IPS-15b (cell line): ENCODE results near the gene GRIP1.

Experiments used
- H3K27me3 ChIP-seq: one replicate; pipeline ENCODE4 v1.6.1; 2013; ENCODE audit warnings: low read length; ENCODE audit not compliant: control insufficient read depth, insufficient read depth
- H3K36me3 ChIP-seq: one replicate; pipeline ENCODE4 v1.6.1; 2013; ENCODE audit warnings: low read length; ENCODE audit not compliant: control insufficient read depth, insufficient read depth
- H3K4me1 ChIP-seq: one replicate; pipeline ENCODE4 v1.6.1; 2013; ENCODE audit warnings: mild to moderate bottlenecking, low read length; ENCODE audit not compliant: control insufficient read depth, insufficient read depth
- H3K4me3 ChIP-seq: one replicate; pipeline ENCODE4 v1.5.1; 2013; ENCODE audit warnings: low read depth, low read length
- H3K9ac ChIP-seq: one replicate; pipeline ENCODE4 v1.6.1; 2013; ENCODE audit warnings: low read depth, mild to moderate bottlenecking, low read length
- H3K9me3 ChIP-seq: one replicate; pipeline ENCODE4 v1.6.1; 2013; ENCODE audit warnings: mild to moderate bottlenecking, low read length; ENCODE audit not compliant: control insufficient read depth, insufficient read depth

The GRIP1 gene

DNA sequence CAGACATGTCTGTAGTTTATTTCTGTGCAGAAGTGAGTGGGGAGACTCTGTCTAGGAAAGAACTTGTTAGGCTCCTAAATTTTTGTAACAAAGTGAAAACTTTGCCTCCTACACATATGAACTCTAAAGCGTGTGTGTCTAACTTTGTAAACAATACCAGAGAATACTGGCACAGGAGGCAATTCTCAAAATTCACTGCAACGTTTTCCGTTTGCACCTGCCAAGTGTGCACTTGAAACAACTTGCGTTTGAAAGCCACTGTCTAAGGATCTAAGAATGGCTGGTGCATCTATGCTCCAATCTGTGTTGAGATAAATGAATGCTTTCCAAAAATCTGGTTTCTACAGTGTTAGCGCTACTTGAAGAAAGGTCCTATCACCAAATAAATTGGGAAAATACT is 15.3 kb downstream of the GRIP1 start:
- no peaks in the 10 kb centered on the region for H3K36me3 ChIP-seq
- no peaks in the 10 kb centered on the region for H3K9me3 ChIP-seq
- no peaks in the 10 kb centered on the region for H3K4me1 ChIP-seq
- no peaks in the 10 kb centered on the region for H3K27me3 ChIP-seq
- H3K9ac ChIP-seq = no peak overlapping the region
- no peak overlapping the region for H3K4me3 ChIP-seq

DNA sequence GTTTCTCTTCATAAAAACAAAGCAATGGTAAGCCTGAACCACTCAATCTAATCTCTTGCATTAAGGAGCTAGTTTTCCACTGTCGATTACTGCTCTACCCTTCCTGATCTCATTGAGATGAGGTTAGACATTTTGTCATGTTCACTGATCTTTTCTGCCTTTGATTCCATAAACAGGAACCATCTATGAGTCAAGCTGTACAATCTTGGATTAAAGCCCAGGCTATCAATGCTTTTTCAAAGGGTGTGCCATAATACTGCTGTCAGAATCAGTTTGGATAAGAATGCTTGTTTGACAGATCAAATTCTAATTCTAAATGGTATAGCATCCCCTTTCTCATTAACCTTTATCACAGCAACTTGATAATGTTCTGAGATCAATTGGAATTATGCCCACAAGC is 16.1 kb downstream of the GRIP1 start:
- H3K9me3 ChIP-seq = no peaks in the 10 kb centered on the region
- H3K27me3 ChIP-seq = no peaks in the 10 kb centered on the region
- no peaks in the 10 kb centered on the region for H3K36me3 ChIP-seq
- H3K9ac ChIP-seq = no peak overlapping the region
- no peak overlapping the region for H3K4me3 ChIP-seq
- H3K4me1 ChIP-seq = no peaks in the 10 kb centered on the region

- no peaks in the 10 kb centered on the region for H3K9me3 ChIP-seq
- H3K4me3 ChIP-seq = no peak overlapping the region
- H3K9ac ChIP-seq = no peak overlapping the region
- no peaks in the 10 kb centered on the region for H3K36me3 ChIP-seq
- no peaks in the 10 kb centered on the region for H3K4me1 ChIP-seq
- H3K27me3 ChIP-seq = no peaks in the 10 kb centered on the region
These were observed 16.7 kb downstream of the GRIP1 start for GRCh38 chr12:66662179-66662578.

- Histone ChIP-seq H3K4me1 (no peaks in the 10 kb centered on the region), H3K9me3 (no peaks in the 10 kb centered on the region), H3K4me3 (no peak overlapping the region), H3K27me3 (no peaks in the 10 kb centered on the region), H3K36me3 (no peaks in the 10 kb centered on the region), H3K9ac (no peak overlapping the region)
These were observed 17.5 kb downstream of the GRIP1 start for GRCh38 chr12:66661357-66661756.

DNA sequence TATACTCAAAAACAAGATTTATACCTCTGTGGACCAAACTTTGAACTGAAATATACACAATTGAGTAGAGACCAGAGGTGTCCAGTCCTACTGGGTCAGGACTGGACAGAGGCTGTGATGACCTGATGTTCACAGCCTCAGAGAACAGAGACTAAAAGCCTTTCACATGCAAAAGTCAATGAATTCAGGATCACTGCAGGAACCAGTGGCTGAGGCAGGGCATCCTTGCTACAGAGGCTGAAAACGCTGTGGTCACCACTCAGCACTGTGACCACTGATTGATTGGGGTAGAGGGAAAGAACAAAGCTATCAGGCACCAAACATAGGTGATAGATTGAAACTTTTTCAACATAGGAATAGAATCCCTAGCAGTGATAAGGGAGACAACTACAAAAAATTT is 25.1 kb downstream of the GRIP1 start:
- no peaks in the 10 kb centered on the region for H3K27me3 ChIP-seq
- no peaks in the 10 kb centered on the region for H3K4me1 ChIP-seq
- no peaks in the 10 kb centered on the region for H3K36me3 ChIP-seq
- H3K9me3 ChIP-seq = no peaks in the 10 kb centered on the region
- H3K4me3 ChIP-seq = no peak overlapping the region
- no peak overlapping the region for H3K9ac ChIP-seq

DNA sequence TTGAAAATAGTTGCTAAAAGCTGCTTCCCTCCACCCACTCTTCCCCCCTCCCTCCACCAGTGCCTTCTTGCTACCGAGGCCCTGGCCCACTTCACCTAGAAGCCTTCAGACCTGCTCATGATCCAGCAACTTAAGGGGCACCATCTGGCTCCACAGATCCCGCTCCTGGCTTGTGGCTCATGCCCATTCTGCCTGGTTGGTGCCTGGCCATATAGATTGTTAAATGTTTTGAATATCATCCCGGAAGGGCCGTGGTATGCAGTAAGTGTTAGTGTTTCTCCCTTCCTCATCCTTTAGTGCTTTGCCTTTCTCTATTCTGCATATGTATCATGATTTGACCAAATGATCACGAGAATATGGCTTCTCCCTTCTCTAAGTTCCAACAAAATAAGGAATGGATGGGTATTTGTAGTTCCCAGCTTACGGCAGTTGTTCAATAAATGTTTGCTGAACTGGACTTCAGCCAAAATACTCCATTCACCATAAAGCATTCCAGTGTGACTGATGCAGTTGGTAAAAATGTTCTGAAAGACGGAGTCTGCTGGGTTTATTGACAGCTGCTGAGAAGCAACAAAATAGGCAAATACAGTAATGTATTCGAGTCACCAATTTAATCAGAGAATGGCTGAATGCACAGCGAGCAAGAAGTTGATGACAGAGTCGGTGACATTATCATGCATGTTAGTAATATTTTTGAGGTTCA is 30.7 kb downstream of the GRIP1 start:
- Histone ChIP-seq H3K4me3 (no peak overlapping the region), H3K9me3 (no peaks in the 10 kb centered on the region), H3K27me3 (no peaks in the 10 kb centered on the region), H3K36me3 (no peaks in the 10 kb centered on the region), H3K9ac (no peak overlapping the region), H3K4me1 (no peaks in the 10 kb centered on the region)

DNA sequence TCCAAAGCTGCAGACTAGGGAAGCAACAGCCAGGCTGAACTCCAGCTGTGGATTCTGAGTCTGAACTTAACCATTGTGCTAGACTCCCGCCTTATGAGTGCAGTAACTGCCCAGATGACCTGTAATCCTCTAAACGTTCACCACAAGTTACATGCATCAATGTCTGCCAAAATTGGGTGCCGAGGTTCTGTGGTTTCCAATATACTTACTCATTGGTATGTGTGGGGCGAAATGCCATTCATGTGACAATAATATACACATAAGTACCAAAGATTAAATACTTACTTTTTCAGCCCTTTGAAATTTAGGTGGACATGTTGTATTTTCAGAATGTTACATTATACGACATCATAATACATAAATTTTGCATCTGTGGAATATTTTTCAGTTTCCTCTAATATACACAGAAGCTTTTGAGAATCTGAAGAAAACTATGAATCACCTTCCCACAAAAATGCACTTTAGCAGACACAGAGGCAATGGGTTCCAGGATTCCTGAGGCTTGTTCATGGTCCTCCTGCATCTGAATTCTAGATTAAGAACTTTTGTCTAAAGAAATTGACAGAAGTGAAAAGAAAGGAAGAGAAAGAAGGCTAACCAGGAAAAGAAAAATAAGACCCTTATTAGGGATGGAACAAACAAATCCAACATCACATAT is 31.7 kb downstream of the GRIP1 start:
- no peaks in the 10 kb centered on the region for H3K4me1 ChIP-seq
- no peaks in the 10 kb centered on the region for H3K9me3 ChIP-seq
- no peak overlapping the region for H3K9ac ChIP-seq
- H3K36me3 ChIP-seq = no peaks in the 10 kb centered on the region
- H3K4me3 ChIP-seq = no peak overlapping the region
- no peaks in the 10 kb centered on the region for H3K27me3 ChIP-seq

DNA sequence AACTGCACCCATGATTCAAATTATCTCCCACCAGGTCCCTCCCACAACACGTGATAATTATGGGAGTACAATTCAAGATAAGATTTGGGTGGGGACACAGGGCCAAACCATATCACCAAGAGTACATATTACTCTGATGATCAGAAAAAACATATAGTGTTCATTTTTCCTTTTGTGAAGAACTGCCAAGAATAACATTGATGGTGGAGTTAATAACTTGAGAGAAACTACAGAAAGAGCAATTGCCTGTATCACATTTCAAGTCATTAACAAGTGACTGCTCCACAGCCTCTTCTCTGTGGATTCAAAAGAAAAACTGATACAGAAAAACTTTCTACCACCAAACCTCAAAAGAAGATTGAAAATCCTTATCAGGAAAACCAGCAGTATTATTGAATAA is 34.7 kb downstream of the GRIP1 start:
- Histone ChIP-seq H3K4me1 (no peaks in the 10 kb centered on the region), H3K9me3 (no peaks in the 10 kb centered on the region), H3K27me3 (no peaks in the 10 kb centered on the region)

DNA sequence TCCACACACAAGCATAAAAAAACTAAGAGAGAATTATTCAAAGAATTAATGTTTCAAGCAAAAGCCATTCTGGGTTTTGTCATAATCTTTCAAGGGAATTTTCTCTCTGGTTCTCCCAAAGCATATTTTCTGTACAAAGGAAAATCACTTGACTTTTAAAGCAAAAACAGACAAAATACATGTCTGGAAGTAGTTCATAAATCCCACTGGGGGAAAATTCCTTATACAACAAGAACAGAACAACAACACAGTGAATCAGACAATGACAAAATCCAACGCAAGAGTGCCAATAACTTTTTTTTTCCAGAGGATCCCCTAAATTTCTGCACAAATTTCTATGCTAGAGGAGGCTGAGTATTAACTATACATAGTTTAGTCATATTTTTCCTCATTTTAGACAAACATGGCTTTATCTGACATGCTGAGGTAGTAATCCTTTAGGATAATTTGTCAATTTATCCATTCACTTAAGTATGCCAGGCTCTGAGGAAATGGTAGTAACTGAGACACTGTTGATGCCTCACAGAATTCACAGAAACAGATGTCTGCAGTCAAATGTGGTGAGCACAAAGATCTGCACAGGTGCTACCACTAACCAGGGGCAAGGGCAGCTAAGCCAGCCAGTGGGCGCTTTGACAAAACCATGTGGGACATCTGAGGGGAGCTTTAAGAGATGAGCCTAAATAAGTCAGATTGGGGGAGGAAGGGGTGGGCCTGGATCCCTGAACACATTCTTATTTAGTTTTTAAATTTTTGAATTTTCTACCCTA is 38.0 kb downstream of the GRIP1 start:
- H3K9ac ChIP-seq = no peak overlapping the region
- H3K4me3 ChIP-seq = no peak overlapping the region
- no peaks in the 10 kb centered on the region for H3K36me3 ChIP-seq
- H3K9me3 ChIP-seq = no peaks in the 10 kb centered on the region
- H3K4me1 ChIP-seq = no peaks in the 10 kb centered on the region
- no peaks in the 10 kb centered on the region for H3K27me3 ChIP-seq

More for the DNA sequence above, 34.7 kb downstream of the GRIP1 start:
- Histone ChIP-seq H3K36me3 (no peaks in the 10 kb centered on the region), H3K9ac (no peak overlapping the region), H3K4me3 (no peak overlapping the region)

DNA sequence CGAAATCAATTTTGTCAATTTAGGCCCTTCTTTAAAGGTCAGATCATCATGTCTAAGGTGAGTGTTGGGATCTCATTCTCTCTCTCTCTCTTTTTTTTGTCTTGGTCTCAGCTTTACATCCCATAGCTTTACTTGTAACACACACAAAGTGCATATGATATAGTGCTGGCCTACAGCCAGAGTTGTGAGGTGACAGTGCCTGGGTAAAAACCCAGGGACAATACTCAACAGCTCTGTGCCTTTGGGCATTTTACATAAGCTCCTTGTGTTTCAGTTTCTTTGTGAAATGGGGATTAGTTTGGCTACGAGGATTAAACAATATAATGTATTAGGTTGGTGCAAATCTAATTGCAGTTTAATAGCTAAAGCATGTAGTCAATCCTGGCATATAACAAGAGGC is 40.2 kb downstream of the GRIP1 start:
- Histone ChIP-seq H3K9me3 (no peaks in the 10 kb centered on the region), H3K9ac (no peak overlapping the region), H3K4me1 (no peaks in the 10 kb centered on the region), H3K4me3 (no peak overlapping the region), H3K27me3 (no peaks in the 10 kb centered on the region), H3K36me3 (no peaks in the 10 kb centered on the region)

DNA sequence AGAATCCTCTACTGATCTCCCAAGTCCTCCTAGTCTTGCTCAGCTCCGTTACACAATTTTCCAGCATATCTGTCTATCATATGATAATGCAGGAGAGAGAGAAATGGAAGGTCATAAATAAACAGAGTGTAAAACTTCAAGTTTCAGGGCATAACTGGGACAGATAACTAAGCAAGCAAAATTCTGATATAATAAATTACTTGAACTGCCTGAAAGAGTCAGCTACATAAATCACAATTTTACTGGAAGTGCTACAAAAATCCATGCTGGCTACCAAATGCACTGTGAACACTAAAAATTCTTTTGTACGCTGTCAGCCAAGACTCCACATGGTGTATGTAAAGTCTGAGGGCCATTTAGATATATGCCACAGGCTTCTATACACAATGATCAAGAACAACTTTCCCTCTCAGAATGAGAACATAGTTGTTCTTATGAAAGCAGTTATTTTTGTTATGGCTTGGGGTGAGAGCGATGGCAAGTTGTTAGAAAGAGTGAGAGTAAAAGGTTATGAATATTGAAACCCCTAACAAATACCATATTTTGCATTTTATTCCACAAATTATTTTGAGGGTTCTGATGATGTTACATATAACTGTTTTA is 41.1 kb downstream of the GRIP1 start:
- Histone ChIP-seq H3K9ac (no peak overlapping the region), H3K27me3 (no peaks in the 10 kb centered on the region), H3K4me1 (no peaks in the 10 kb centered on the region), H3K4me3 (no peak overlapping the region), H3K9me3 (no peaks in the 10 kb centered on the region), H3K36me3 (no peaks in the 10 kb centered on the region)
